HCT116 (cell line): ENCODE measurements around the gene POU2F3.

Experiments
- EGR1 ChIP-seq: IDR thresholded peaks from 2 replicates; pipeline ENCODE4 v1.6.1; 2012; ENCODE audit warnings: low read depth
- ELF1 ChIP-seq: IDR thresholded peaks from 2 replicates; pipeline ENCODE4 v1.6.1; 2012; ENCODE audit warnings: low read depth, borderline replicate concordance
- EZH2 ChIP-seq: fragments of 200-600 bp; sonication (generic); IDR thresholded peaks from 2 replicates; pipeline ENCODE4 v1.6.1; 2017; ENCODE audit warnings: antibody characterized with exemption, mixed run types
- EZH2phosphoT487 ChIP-seq: fragments of 200-600 bp; IDR thresholded peaks from 2 replicates; pipeline ENCODE4 v1.6.1; 2018; ENCODE audit warnings: antibody characterized with exemption, borderline replicate concordance
- POLR2A ChIP-seq: IDR thresholded peaks from 2 replicates; pipeline ENCODE4 v1.7.0; 2011; ENCODE audit warnings: borderline replicate concordance; ENCODE audit not compliant: insufficient read depth, insufficient read length; ENCODE audit errors: extremely low read depth
- RAD21 ChIP-seq: IDR thresholded peaks from 2 replicates; pipeline ENCODE4 v1.6.1; 2012; ENCODE audit warnings: low read depth, mild to moderate bottlenecking
- SIN3A ChIP-seq: IDR thresholded peaks from 2 replicates; pipeline ENCODE4 v1.6.1; 2012; ENCODE audit warnings: low read depth
- YY1 ChIP-seq: IDR thresholded peaks from 2 replicates; pipeline ENCODE4 v1.6.1; 2011; ENCODE audit warnings: low read length, low read depth, moderate library complexity, mild to moderate bottlenecking; ENCODE audit not compliant: insufficient replicate concordance; ENCODE audit errors: extremely low read depth
- TF ChIP-seq, protein P1 (sequence below): IDR thresholded peaks from 2 replicates; pipeline ENCODE4 v1.6.1; 2012; ENCODE audit warnings: low read depth
- TF ChIP-seq, protein P2 (sequence below), 3 experiments: fragments of 200-600 bp in 1 of 3; sonication (generic) in 1 of 3; IDR thresholded peaks in 2 of 3; conservative IDR thresholded peaks in 1 of 3; 2 replicates each; pipeline ENCODE4 v1.5.1; 2012 to 2017; ENCODE audit warnings: low read depth in 2 of 3, low read length in 2 of 3, antibody characterized with exemption in 1 of 3, borderline replicate concordance in 1 of 3, control low read depth in 1 of 3, mild to moderate bottlenecking in 1 of 3, mixed read lengths in 1 of 3, mixed run types in 1 of 3, moderate library complexity in 1 of 3; ENCODE audit not compliant: insufficient read depth in 1 of 3

DNA sequence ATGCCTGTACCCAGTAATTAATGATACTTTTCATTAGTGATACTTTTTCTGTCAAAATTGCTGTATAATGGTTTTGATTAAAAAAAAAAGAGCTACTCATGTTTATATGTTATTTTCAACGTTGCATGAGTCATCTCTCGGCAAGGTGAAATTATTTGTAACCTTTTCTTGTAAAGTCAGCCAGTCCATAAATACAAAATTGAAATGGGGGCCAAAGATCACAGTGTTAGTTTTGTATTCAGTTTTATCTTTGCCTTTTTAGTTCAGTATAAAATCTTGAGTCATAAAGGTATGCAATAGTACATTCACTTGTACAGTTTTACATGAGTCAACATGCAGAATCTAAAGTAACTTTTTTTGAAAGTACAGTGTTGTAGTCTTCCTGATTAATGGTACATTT is 100.6 kb downstream of the POU2F3 start:
- TF ChIP-seq, protein P1, sequence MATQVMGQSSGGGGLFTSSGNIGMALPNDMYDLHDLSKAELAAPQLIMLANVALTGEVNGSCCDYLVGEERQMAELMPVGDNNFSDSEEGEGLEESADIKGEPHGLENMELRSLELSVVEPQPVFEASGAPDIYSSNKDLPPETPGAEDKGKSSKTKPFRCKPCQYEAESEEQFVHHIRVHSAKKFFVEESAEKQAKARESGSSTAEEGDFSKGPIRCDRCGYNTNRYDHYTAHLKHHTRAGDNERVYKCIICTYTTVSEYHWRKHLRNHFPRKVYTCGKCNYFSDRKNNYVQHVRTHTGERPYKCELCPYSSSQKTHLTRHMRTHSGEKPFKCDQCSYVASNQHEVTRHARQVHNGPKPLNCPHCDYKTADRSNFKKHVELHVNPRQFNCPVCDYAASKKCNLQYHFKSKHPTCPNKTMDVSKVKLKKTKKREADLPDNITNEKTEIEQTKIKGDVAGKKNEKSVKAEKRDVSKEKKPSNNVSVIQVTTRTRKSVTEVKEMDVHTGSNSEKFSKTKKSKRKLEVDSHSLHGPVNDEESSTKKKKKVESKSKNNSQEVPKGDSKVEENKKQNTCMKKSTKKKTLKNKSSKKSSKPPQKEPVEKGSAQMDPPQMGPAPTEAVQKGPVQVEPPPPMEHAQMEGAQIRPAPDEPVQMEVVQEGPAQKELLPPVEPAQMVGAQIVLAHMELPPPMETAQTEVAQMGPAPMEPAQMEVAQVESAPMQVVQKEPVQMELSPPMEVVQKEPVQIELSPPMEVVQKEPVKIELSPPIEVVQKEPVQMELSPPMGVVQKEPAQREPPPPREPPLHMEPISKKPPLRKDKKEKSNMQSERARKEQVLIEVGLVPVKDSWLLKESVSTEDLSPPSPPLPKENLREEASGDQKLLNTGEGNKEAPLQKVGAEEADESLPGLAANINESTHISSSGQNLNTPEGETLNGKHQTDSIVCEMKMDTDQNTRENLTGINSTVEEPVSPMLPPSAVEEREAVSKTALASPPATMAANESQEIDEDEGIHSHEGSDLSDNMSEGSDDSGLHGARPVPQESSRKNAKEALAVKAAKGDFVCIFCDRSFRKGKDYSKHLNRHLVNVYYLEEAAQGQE = no peak
- TF ChIP-seq ELF1 (no peak), EGR1 (no peak), RAD21 (no peak), SIN3A (no peak), POLR2A (no peak), EZH2phosphoT487 (no peak), YY1 (no peak), EZH2 (no peak)
- TF ChIP-seq, protein P2, sequence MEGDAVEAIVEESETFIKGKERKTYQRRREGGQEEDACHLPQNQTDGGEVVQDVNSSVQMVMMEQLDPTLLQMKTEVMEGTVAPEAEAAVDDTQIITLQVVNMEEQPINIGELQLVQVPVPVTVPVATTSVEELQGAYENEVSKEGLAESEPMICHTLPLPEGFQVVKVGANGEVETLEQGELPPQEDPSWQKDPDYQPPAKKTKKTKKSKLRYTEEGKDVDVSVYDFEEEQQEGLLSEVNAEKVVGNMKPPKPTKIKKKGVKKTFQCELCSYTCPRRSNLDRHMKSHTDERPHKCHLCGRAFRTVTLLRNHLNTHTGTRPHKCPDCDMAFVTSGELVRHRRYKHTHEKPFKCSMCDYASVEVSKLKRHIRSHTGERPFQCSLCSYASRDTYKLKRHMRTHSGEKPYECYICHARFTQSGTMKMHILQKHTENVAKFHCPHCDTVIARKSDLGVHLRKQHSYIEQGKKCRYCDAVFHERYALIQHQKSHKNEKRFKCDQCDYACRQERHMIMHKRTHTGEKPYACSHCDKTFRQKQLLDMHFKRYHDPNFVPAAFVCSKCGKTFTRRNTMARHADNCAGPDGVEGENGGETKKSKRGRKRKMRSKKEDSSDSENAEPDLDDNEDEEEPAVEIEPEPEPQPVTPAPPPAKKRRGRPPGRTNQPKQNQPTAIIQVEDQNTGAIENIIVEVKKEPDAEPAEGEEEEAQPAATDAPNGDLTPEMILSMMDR (IDR thresholded peaks at IDR 0.05 in 2 of 3, conservative IDR thresholded peaks at IDR 0.05 in 1 of 3; ENCODE audit: borderline replicate concordance in 1 of 3, insufficient read depth in 1 of 3, low read depth in 2 of 3, low read length in 2 of 3) = no peak
